Measurements from ENCODE around the gene MOB2.

The MOB2 gene

DNA sequence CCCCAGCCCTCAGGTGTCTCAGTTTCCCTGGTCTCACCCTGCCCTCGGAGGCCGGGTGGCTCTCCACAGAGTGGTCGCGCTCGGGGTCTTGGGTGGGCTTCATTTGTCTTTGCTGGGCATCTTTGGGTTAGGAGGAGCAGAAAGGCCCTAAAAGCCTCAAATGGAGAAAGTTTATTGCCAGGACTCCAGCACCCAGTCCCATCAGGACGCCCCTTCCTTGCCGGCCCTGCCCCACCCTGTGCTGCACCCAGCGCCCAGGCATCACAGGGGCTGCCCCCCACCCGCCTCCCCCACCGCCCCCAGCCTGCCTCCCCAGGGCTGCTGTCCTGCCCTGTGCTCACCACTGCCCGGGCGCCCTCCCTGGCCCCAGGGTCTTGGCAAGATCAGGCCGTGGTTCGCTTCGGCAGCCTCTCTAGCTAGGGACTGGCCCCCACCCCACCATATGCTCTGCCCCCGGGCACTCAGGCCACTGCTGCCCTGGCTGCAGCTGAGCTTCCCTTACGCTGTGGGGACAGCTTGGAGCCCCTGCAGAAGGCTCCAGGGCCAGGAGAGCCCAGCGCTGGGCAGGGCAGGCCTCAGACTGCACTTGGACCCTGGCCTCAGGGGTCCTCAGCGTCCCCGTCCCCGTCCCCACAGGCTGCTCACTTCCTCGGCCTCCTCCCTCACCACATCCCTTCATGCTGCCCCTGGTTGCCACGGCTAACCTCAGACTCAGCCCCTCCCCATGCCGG is 31.4 kb downstream of the MOB2 start:
- CTCF ChIA-PET: interaction anchor here (1.3 to 1.5 kb wide), 2 partner anchors 60 to 61 kb away, joined by 3 read pairs; no protein-coding TSS in a partner anchor

DNA sequence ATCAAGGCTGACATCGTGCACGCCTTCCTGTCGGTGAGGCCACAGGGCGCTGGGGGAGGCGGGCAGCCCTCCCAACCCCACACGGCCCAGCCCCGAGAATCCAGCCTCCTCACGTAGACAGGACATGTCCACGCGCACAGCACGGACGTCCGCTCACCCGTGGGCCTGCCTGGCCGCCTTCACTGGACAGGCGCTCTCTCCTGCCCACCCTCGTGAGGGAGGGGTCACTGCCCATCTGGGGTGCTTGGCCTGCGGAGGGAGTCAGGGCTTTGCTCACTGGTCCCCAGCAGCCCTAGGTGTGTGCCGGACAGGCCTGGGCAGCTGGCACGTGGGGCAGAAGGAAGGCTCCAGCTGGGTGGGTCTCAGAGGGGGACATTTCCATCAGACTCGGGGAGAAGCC is 32.0 kb downstream of the MOB2 start:
- TF ChIP-seq, protein P1, sequence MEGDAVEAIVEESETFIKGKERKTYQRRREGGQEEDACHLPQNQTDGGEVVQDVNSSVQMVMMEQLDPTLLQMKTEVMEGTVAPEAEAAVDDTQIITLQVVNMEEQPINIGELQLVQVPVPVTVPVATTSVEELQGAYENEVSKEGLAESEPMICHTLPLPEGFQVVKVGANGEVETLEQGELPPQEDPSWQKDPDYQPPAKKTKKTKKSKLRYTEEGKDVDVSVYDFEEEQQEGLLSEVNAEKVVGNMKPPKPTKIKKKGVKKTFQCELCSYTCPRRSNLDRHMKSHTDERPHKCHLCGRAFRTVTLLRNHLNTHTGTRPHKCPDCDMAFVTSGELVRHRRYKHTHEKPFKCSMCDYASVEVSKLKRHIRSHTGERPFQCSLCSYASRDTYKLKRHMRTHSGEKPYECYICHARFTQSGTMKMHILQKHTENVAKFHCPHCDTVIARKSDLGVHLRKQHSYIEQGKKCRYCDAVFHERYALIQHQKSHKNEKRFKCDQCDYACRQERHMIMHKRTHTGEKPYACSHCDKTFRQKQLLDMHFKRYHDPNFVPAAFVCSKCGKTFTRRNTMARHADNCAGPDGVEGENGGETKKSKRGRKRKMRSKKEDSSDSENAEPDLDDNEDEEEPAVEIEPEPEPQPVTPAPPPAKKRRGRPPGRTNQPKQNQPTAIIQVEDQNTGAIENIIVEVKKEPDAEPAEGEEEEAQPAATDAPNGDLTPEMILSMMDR (IDR thresholded peaks at IDR 0.05; ENCODE audit: control extremely low read depth, extremely low read depth, low read depth, missing control alignments): no peak
- no peak for DNase-seq (ENCODE audit: extremely low spot score)
- ChIA-PET CTCF (interaction anchor here (0.8 to 2.0 kb wide), 4 partner anchors 19 to 120 kb away, joined by 3 to 10 read pairs (median 3); no protein-coding TSS in a partner anchor), POLR2A (no interaction called here)

More for the DNA sequence above, 31.4 kb downstream of the MOB2 start:
- POLR2A ChIA-PET: no interaction called here
- TF ChIP-seq, protein P1 (IDR thresholded peaks at IDR 0.05; ENCODE audit: control extremely low read depth, extremely low read depth, low read depth, missing control alignments): no peak
- DNase-seq (ENCODE audit: extremely low spot score): no peak

- TF ChIP-seq, protein P1 (IDR thresholded peaks at IDR 0.05; ENCODE audit: control extremely low read depth, extremely low read depth, low read depth, missing control alignments): peak; percentile 61
Measured at GRCh38 chr11:1453611-1454034, 33.0 kb downstream of the MOB2 start.

DNA sequence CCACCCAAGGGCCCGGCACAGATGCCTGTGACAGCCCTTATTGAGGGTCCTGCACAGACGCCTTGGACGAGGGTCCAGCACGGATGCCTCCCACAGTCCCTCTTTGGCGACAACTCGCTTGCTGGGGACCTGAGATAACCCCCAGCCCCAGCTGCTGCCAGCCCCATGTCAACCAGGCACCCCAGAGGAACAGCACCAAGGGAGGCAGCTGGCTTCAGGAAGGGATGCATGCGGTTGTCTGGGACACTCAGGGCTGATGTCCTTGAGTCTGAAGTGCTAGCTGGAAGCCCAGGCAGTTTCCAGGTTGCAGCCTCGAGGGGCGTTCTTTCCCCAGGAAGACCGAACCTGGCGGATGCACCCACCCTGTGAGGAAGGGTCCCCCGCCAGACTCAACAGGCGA is 33.8 kb downstream of the MOB2 start:
- ChIA-PET CTCF (interaction anchor here (1.2 to 2.0 kb wide), 3 partner anchors 12 to 122 kb away, joined by 4 to 10 read pairs (median 5); no protein-coding TSS in a partner anchor), POLR2A (no interaction called here)
- DNase-seq (ENCODE audit: extremely low spot score): no peak
- TF ChIP-seq, protein P1 (IDR thresholded peaks at IDR 0.05; ENCODE audit: control extremely low read depth, extremely low read depth, low read depth, missing control alignments): no peak

More at GRCh38 chr11:1453611-1454034, 33.0 kb downstream of the MOB2 start:
- ChIA-PET POLR2A (no interaction called here), CTCF (interaction anchor here (0.8 to 2.0 kb wide), 3 partner anchors 18 to 121 kb away, joined by 3 to 10 read pairs (median 4); no protein-coding TSS in a partner anchor)
- peak; percentile 81 for DNase-seq (ENCODE audit: extremely low spot score)

- ChIA-PET POLR2A (no interaction called here), CTCF (interaction anchor here (1.4 kb wide), 1 partner anchor 11 kb away, joined by 5 read pairs; no protein-coding TSS in a partner anchor)
Measured at GRCh38 chr11:1451781-1452470, 34.7 kb downstream of the MOB2 start.

More at GRCh38 chr11:1451781-1452470, 34.7 kb downstream of the MOB2 start:
- DNase-seq (ENCODE audit: extremely low spot score): no peak
- TF ChIP-seq, protein P1 (IDR thresholded peaks at IDR 0.05; ENCODE audit: control extremely low read depth, extremely low read depth, low read depth, missing control alignments): no peak
